Suprapubic skin (tissue), 4 donors: ENCODE results near the gene ASPRV1. TPM values are rescaled to one million over a fixed set of nuclear protein-coding genes. Genes with fewer than 3 reads are reported as not detected.

Source experiments
- DNase-seq, 2 donors: peaks; one replicate each; pipeline ENCODE4 v3.0.0-alpha.2; 2019; ENCODE audit warnings: low spot score in 2 of 2
- H3K27ac ChIP-seq: fragments of 200-600 bp; sonication (generic); one replicate; pipeline ENCODE4 v1.5.1; 2019
- H3K27me3 ChIP-seq: fragments of 200-600 bp; sonication (generic); one replicate; pipeline ENCODE4 v1.5.1; 2019
- H3K36me3 ChIP-seq: fragments of 200-600 bp; sonication (generic); one replicate; pipeline ENCODE4 v1.5.1; 2019
- H3K4me1 ChIP-seq: fragments of 200-600 bp; sonication (generic); one replicate; pipeline ENCODE4 v1.5.1; 2019
- H3K4me3 ChIP-seq: fragments of 200-600 bp; sonication (generic); one replicate; pipeline ENCODE4 v1.5.1; 2019; ENCODE audit warnings: mild to moderate bottlenecking
- H3K9me3 ChIP-seq: fragments of 200-600 bp; sonication (generic); one replicate; pipeline ENCODE4 v1.5.1; 2019
- CTCF ChIP-seq, 2 donors: fragments of 200-600 bp in 1 of 2; fragments of 450-650 bp in 1 of 2; sonication (generic) in 1 of 2; IDR thresholded peaks; one replicate each; pipeline ENCODE4 v1.5.1; 2016 to 2019; ENCODE audit warnings: antibody characterized with exemption in 2 of 2, mild to moderate bottlenecking in 1 of 2, moderate library complexity in 1 of 2
- EP300 ChIP-seq: sonication (generic); formaldehyde crosslinking; IDR thresholded peaks from one replicate; pipeline ENCODE4 v1.6.1; 2017; ENCODE audit warnings: antibody characterized with exemption
- POLR2A ChIP-seq, 2 donors: fragments of 450-650 bp; IDR thresholded peaks; one replicate each; pipeline ENCODE4 v1.6.1; 2017; ENCODE audit warnings: antibody characterized with exemption in 2 of 2, mild to moderate bottlenecking in 2 of 2, moderate library complexity in 2 of 2
- POLR2AphosphoS5 ChIP-seq, 3 donors: sonication (generic); formaldehyde crosslinking; IDR thresholded peaks; one replicate each; pipeline ENCODE4 v1.6.1; 2017; ENCODE audit warnings: antibody characterized with exemption in 3 of 3
- WGBS: methylation state at CpG from one replicate; pipeline ENCODE4 v1.1.5; 2018; 5-methylcytosine and 5-hydroxymethylcytosine counted together
- total RNA-seq, 4 donors: library from RNA; depleted of rRNA; stranded (reverse); fragments of >200 nt; gene quantifications; one replicate each; pipeline ENCODE4 v1.1.0, GENCODE V29; 2016

ASPRV1 gene
- total RNA-seq, 4 donors from 2014 or later, result 45.3 to 805 (median 558) TPM

- no peak for DNase-seq
- Histone ChIP-seq H3K9me3 (no peaks in the 10 kb centered on the region), H3K27me3 (no peaks in the 10 kb centered on the region), H3K27ac (no peak overlapping the region), H3K4me3 (no peak overlapping the region), H3K4me1 (no peaks in the 10 kb centered on the region), H3K36me3 (no peaks in the 10 kb centered on the region)
- 63% methylated on average over 6 of the region's 6 CpGs for WGBS
- no peak for TF ChIP-seq EP300
- TF ChIP-seq POLR2A (IDR thresholded peaks at IDR 0.05), result no peak
- TF ChIP-seq POLR2AphosphoS5 (IDR thresholded peaks at IDR 0.05), result no peak
- no peak for TF ChIP-seq CTCF (IDR thresholded peaks at IDR 0.05)
These were observed 3.0 kb downstream of the ASPRV1 start for GRCh38 chr2:69958480-69958879.

- H3K27ac ChIP-seq, result no peak overlapping the region
- no peaks in the 10 kb centered on the region for H3K4me1 ChIP-seq
- DNase-seq, result no peak
- 53% methylated on average over 8 of the region's 8 CpGs for WGBS
- H3K36me3 ChIP-seq, result no peaks in the 10 kb centered on the region
- H3K4me3 ChIP-seq, result no peak overlapping the region
- no peaks in the 10 kb centered on the region for H3K9me3 ChIP-seq
- TF ChIP-seq POLR2A (IDR thresholded peaks at IDR 0.05) (no peak), POLR2AphosphoS5 (IDR thresholded peaks at IDR 0.05) (no peak), CTCF (IDR thresholded peaks at IDR 0.05) (no peak), EP300 (no peak)
- H3K27me3 ChIP-seq, result no peaks in the 10 kb centered on the region
These were observed 3.5 kb downstream of the ASPRV1 start for GRCh38 chr2:69957965-69958364.

DNA sequence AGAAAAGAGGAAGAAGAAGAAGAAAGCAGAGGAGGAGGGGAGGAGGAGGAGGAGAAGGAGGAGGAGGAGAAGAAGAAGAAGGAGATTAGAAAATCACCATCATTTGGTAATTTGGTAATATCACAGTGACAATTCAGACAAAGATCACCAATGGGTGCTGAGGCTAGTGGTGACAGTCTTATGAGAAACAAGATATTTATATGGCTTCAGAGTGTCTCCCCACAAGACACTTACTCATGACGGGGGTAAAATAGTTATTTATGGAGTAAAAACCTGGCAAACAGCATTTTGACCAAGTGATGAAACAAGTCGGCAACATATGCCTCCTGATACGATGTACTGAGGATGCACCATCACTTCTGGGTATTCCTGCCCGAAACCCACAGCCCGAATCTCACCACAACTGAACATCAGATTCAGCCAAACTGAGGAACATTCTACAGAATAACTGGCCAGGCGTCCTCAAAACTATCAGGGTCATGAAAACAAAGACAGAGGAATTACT, 4.9 kb downstream of the ASPRV1 start:
- TF ChIP-seq POLR2AphosphoS5 (IDR thresholded peaks at IDR 0.05), result no peak
- no peak for TF ChIP-seq CTCF (IDR thresholded peaks at IDR 0.05)
- TF ChIP-seq POLR2A (IDR thresholded peaks at IDR 0.05), result no peak
- no peak for TF ChIP-seq EP300
- 92% methylated on average over 6 of the region's 6 CpGs for WGBS
- DNase-seq, result no peak
- no peaks in the 10 kb centered on the region for H3K27me3 ChIP-seq
- no peak overlapping the region for H3K4me3 ChIP-seq
- H3K4me1 ChIP-seq, result no peaks in the 10 kb centered on the region
- H3K9me3 ChIP-seq, result no peaks in the 10 kb centered on the region
- no peaks in the 10 kb centered on the region for H3K36me3 ChIP-seq
- H3K27ac ChIP-seq, result no peak overlapping the region

GRCh38 chr2:69955029-69955428, 6.4 kb downstream of the ASPRV1 start:
- no peak overlapping the region for H3K27ac ChIP-seq
- H3K9me3 ChIP-seq, result no peaks in the 10 kb centered on the region
- no peak for DNase-seq
- no peaks in the 10 kb centered on the region for H3K27me3 ChIP-seq
- H3K36me3 ChIP-seq, result no peaks in the 10 kb centered on the region
- no peaks in the 10 kb centered on the region for H3K4me1 ChIP-seq
- TF ChIP-seq EP300 (no peak), POLR2AphosphoS5 (IDR thresholded peaks at IDR 0.05) (no peak), CTCF (IDR thresholded peaks at IDR 0.05) (no peak), POLR2A (IDR thresholded peaks at IDR 0.05) (no peak)
- no peak overlapping the region for H3K4me3 ChIP-seq
- 86% methylated on average over 7 of the region's 11 CpGs for WGBS

GRCh38 chr2:69954084-69954483, 7.3 kb downstream of the ASPRV1 start:
- TF ChIP-seq POLR2AphosphoS5 (IDR thresholded peaks at IDR 0.05), result no peak
- no peak for TF ChIP-seq CTCF (IDR thresholded peaks at IDR 0.05)
- Histone ChIP-seq H3K27ac (no peak overlapping the region), H3K9me3 (no peaks in the 10 kb centered on the region), H3K4me3 (no peak overlapping the region), H3K27me3 (no peaks in the 10 kb centered on the region), H3K4me1 (no peaks in the 10 kb centered on the region), H3K36me3 (no peaks in the 10 kb centered on the region)
- no peak for DNase-seq
- WGBS, result 92% methylated on average over 1 of the region's 1 CpG
